HG03108 (cell line): ENCODE data around the gene SMARCC1.

Experiments
- ATAC-seq: cut with Tn5 transposase; IDR thresholded peaks from one replicate; pipeline ENCODE4 v1.9.1; 2021; ENCODE audit warnings: moderate library complexity; ENCODE audit not compliant: unreplicated experiment

The SMARCC1 gene

GRCh38 chr3:47565734-47566550 lies 215.8 kb downstream of the SMARCC1 start:
- no peak for ATAC-seq

GRCh38 chr3:47556351-47556750 lies 225.3 kb downstream of the SMARCC1 start:
- no peak for ATAC-seq

GRCh38 chr3:47554335-47554734 lies 227.4 kb downstream of the SMARCC1 start:
- ATAC-seq, result no peak

GRCh38 chr3:47553407-47553806 lies 228.3 kb downstream of the SMARCC1 start:
- no peak for ATAC-seq

- ATAC-seq, result no peak
These were observed 239.1 kb downstream of the SMARCC1 start for GRCh38 chr3:47542471-47543173.

GRCh38 chr3:47541583-47542108 lies 240.0 kb downstream of the SMARCC1 start:
- no peak for ATAC-seq

GRCh38 chr3:47540281-47540680 lies 241.4 kb downstream of the SMARCC1 start:
- no peak for ATAC-seq

GRCh38 chr3:47536967-47537366 lies 244.7 kb downstream of the SMARCC1 start:
- ATAC-seq, result no peak

- no peak for ATAC-seq
These were observed 245.3 kb downstream of the SMARCC1 start for GRCh38 chr3:47536221-47536891.
